SJCRH30 (cell line): ENCODE results near the gene HEXIM1. TPM values are rescaled to one million over a fixed set of nuclear protein-coding genes. Genes with fewer than 3 reads are reported as not detected.

ENCODE experiments used
- DNase-seq, 2 experiments: peaks; one replicate each; pipeline ENCODE4 v3.0.0-alpha.2; 2015 to 2020
- H3K27ac ChIP-seq: fragments of 250-450 bp; sonication (Bioruptor Pico); 2 replicates; pipeline ENCODE4 v1.5.1; 2020; ENCODE audit warnings: mild to moderate bottlenecking, moderate library complexity
- H3K27me3 ChIP-seq: fragments of 250-450 bp; sonication (Bioruptor Pico); 2 replicates; pipeline ENCODE4 v1.5.1; 2020; ENCODE audit warnings: mild to moderate bottlenecking, moderate library complexity
- H3K36me3 ChIP-seq: fragments of 250-450 bp; sonication (Bioruptor Pico); 2 replicates; pipeline ENCODE4 v1.5.1; 2020; ENCODE audit warnings: mild to moderate bottlenecking, moderate library complexity
- H3K4me1 ChIP-seq: fragments of 250-450 bp; sonication (Bioruptor Pico); 2 replicates; pipeline ENCODE4 v1.5.1; 2020; ENCODE audit warnings: mild to moderate bottlenecking, moderate library complexity
- H3K4me3 ChIP-seq: fragments of 250-450 bp; sonication (Bioruptor Pico); 2 replicates; pipeline ENCODE4 v1.5.1; 2020; ENCODE audit warnings: mild to moderate bottlenecking, moderate library complexity
- H3K9me3 ChIP-seq: fragments of 250-450 bp; sonication (Bioruptor Pico); replicated peaks from 2 replicates; pipeline ENCODE4 v1.5.1; 2020; ENCODE audit warnings: mild to moderate bottlenecking, moderate library complexity
- total RNA-seq: library from RNA; depleted of rRNA; stranded (reverse); fragments of >200 nt; shearing (Covaris generic); gene quantifications from 2 replicates; pipeline ENCODE4 v1.2.3, GENCODE V29; 2014

HEXIM1 gene
- total RNA-seq, 1 experiment from 2014 or later: 10.5 TPM

- DNase-seq: no peak
- H3K27me3 ChIP-seq: no peaks in the 10 kb centered on the region
- H3K4me3 ChIP-seq: no peak overlapping the region
- H3K9me3 ChIP-seq: no peaks in the 10 kb centered on the region
- no peak overlapping the region for H3K27ac ChIP-seq
- H3K36me3 ChIP-seq: peaks cover 31% of the 10 kb centered on the region
- no peaks in the 10 kb centered on the region for H3K4me1 ChIP-seq
Measured at GRCh38 chr17:45108595-45109521, 39.4 kb upstream of the HEXIM1 start.

- no peaks in the 10 kb centered on the region for H3K4me1 ChIP-seq
- no peak overlapping the region for H3K27ac ChIP-seq
- H3K27me3 ChIP-seq: no peaks in the 10 kb centered on the region
- H3K4me3 ChIP-seq: no peak overlapping the region
- no peak for DNase-seq
- H3K36me3 ChIP-seq: peaks cover 16% of the 10 kb centered on the region
- H3K9me3 ChIP-seq: no peaks in the 10 kb centered on the region
Measured at GRCh38 chr17:45110676-45111611, 37.3 kb upstream of the HEXIM1 start.

GRCh38 chr17:45111850-45112249 lies 36.4 kb upstream of the HEXIM1 start:
- H3K4me1 ChIP-seq: no peaks in the 10 kb centered on the region
- H3K9me3 ChIP-seq: no peaks in the 10 kb centered on the region
- H3K27me3 ChIP-seq: no peaks in the 10 kb centered on the region
- H3K4me3 ChIP-seq: no peak overlapping the region
- H3K27ac ChIP-seq: no peak overlapping the region
- no peak for DNase-seq
- H3K36me3 ChIP-seq: peaks cover 14% of the 10 kb centered on the region; the same call in 1 of the 2 replicates

- Histone ChIP-seq H3K4me3 (no peak overlapping the region), H3K36me3 (peaks cover 8% of the 10 kb centered on the region; the same call in 1 of the 2 replicates), H3K4me1 (no peaks in the 10 kb centered on the region), H3K9me3 (no peaks in the 10 kb centered on the region), H3K27ac (no peak overlapping the region), H3K27me3 (no peaks in the 10 kb centered on the region)
- DNase-seq: no peak
Measured at GRCh38 chr17:45112559-45113423, 35.5 kb upstream of the HEXIM1 start.

- Histone ChIP-seq H3K36me3 (peaks cover 8% of the 10 kb centered on the region; the same call in 1 of the 2 replicates), H3K27ac (no peak overlapping the region), H3K27me3 (no peaks in the 10 kb centered on the region), H3K9me3 (no peaks in the 10 kb centered on the region), H3K4me3 (no peak overlapping the region), H3K4me1 (no peaks in the 10 kb centered on the region)
- DNase-seq: no peak
Measured at GRCh38 chr17:45113424-45113754, 34.9 kb upstream of the HEXIM1 start.

GRCh38 chr17:45114117-45114932 lies 34.0 kb upstream of the HEXIM1 start:
- Histone ChIP-seq H3K4me1 (no peaks in the 10 kb centered on the region), H3K9me3 (no peaks in the 10 kb centered on the region), H3K27me3 (no peaks in the 10 kb centered on the region), H3K27ac (no peak overlapping the region), H3K36me3 (no peaks in the 10 kb centered on the region), H3K4me3 (no peak overlapping the region)
- DNase-seq: no peak

- Histone ChIP-seq H3K27me3 (no peaks in the 10 kb centered on the region), H3K27ac (no peak overlapping the region), H3K9me3 (no peaks in the 10 kb centered on the region), H3K4me3 (no peak overlapping the region), H3K36me3 (no peaks in the 10 kb centered on the region), H3K4me1 (no peaks in the 10 kb centered on the region)
- DNase-seq: no peak
Measured at GRCh38 chr17:45115015-45115625, 33.2 kb upstream of the HEXIM1 start.

GRCh38 chr17:45115871-45116270 lies 32.4 kb upstream of the HEXIM1 start:
- H3K27ac ChIP-seq: no peak overlapping the region
- no peak for DNase-seq
- H3K36me3 ChIP-seq: no peaks in the 10 kb centered on the region
- H3K9me3 ChIP-seq: no peaks in the 10 kb centered on the region
- no peaks in the 10 kb centered on the region for H3K4me1 ChIP-seq
- H3K27me3 ChIP-seq: no peaks in the 10 kb centered on the region
- H3K4me3 ChIP-seq: no peak overlapping the region

- DNase-seq: no peak
- Histone ChIP-seq H3K27ac (no peak overlapping the region), H3K4me1 (no peaks in the 10 kb centered on the region), H3K36me3 (no peaks in the 10 kb centered on the region), H3K4me3 (no peak overlapping the region), H3K9me3 (no peaks in the 10 kb centered on the region), H3K27me3 (no peaks in the 10 kb centered on the region)
Measured at GRCh38 chr17:45116434-45117016, 31.8 kb upstream of the HEXIM1 start.

- H3K27ac ChIP-seq: no peak overlapping the region
- H3K27me3 ChIP-seq: no peaks in the 10 kb centered on the region
- no peaks in the 10 kb centered on the region for H3K4me1 ChIP-seq
- no peaks in the 10 kb centered on the region for H3K9me3 ChIP-seq
- H3K36me3 ChIP-seq: no peaks in the 10 kb centered on the region
- DNase-seq: no peak
- H3K4me3 ChIP-seq: no peak overlapping the region
Measured at GRCh38 chr17:45117334-45117733, 30.9 kb upstream of the HEXIM1 start.

- H3K36me3 ChIP-seq: no peaks in the 10 kb centered on the region
- H3K27ac ChIP-seq: no peak overlapping the region
- no peak overlapping the region for H3K4me3 ChIP-seq
- no peaks in the 10 kb centered on the region for H3K27me3 ChIP-seq
- no peaks in the 10 kb centered on the region for H3K4me1 ChIP-seq
- no peak for DNase-seq
- no peaks in the 10 kb centered on the region for H3K9me3 ChIP-seq
Measured at GRCh38 chr17:45117848-45118646, 30.2 kb upstream of the HEXIM1 start.

- no peaks in the 10 kb centered on the region for H3K9me3 ChIP-seq
Measured at GRCh38 chr17:45118691-45119090, 29.6 kb upstream of the HEXIM1 start.

More at GRCh38 chr17:45118691-45119090, 29.6 kb upstream of the HEXIM1 start:
- Histone ChIP-seq H3K4me3 (no peak overlapping the region), H3K36me3 (no peaks in the 10 kb centered on the region), H3K27ac (no peak overlapping the region), H3K27me3 (no peaks in the 10 kb centered on the region), H3K4me1 (peaks cover 4% of the 10 kb centered on the region)
- no peak for DNase-seq
